Femur (tissue), 1 donor: ENCODE data around the gene SDF2L1.
"Not testable (repeated sequence)": the region's sequence is repeated elsewhere in the genome, so short reads cannot be mapped to it uniquely, and the experiment has no call there.

Experiments
- DNase-seq: peaks from one replicate; pipeline ENCODE4 v3.0.0-alpha.2; 2017

The SDF2L1 gene, protein sequence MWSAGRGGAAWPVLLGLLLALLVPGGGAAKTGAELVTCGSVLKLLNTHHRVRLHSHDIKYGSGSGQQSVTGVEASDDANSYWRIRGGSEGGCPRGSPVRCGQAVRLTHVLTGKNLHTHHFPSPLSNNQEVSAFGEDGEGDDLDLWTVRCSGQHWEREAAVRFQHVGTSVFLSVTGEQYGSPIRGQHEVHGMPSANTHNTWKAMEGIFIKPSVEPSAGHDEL

DNA sequence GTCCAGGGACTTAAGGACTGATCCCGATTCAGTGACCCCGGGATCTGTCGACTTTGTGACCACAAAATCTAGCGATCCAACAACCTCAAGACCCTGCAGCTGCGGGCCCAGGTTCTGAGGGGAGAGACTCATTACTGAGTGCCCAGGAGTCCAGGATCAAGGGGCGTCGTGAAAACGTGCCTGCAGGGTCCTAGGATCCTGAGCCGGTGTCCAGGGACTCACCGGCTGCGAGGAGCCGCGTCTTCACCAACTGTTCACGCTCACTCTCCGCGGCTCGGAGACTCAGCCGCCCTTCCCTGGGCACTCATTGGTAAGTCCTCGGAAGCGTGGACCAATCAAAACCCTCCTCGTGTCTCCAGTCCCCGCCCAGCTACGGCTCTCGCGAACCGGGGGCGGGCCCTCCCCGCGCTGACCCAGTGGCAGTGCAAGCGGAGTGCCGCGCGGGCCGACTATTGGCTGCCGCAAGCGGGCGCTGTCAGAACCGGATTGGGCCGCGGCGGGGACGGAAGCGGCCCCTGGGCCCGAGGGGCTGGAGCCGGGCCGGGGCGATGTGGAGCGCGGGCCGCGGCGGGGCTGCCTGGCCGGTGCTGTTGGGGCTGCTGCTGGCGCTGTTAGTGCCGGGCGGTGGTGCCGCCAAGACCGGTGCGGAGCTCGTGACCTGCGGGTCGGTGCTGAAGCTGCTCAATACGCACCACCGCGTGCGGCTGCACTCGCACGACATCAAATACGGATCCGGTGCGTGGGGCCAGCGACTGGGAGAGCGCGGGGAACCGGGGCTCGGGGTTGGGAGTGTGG, at the start of gene SDF2L1:
TSS of gene SDF2L1 (plus strand) at position 514 of the 795 bp plus-strand sequence. CDS start at position 549, 35 bp downstream.
- DNase-seq, result peak; percentile 99

DNA sequence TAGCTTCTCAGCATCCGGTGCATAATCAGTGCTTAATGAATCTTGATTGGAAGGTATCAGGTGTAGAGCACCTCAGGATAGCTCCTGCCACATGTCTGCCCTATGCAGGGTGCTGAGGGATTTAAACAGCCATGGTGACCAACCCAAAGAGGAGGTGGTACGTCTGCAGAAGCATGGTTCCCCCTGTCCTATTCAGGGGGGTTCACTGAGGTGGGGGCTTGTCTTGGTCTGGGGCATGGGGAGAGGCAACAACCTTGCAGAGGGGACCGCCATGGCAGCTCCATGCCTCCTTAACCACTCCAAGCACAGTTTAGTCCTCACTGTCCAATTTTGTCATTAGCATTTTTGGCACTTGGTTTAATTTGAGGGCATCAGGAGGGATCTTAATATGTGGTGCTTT, 49.7 kb upstream of the SDF2L1 start:
- no peak for DNase-seq

DNA sequence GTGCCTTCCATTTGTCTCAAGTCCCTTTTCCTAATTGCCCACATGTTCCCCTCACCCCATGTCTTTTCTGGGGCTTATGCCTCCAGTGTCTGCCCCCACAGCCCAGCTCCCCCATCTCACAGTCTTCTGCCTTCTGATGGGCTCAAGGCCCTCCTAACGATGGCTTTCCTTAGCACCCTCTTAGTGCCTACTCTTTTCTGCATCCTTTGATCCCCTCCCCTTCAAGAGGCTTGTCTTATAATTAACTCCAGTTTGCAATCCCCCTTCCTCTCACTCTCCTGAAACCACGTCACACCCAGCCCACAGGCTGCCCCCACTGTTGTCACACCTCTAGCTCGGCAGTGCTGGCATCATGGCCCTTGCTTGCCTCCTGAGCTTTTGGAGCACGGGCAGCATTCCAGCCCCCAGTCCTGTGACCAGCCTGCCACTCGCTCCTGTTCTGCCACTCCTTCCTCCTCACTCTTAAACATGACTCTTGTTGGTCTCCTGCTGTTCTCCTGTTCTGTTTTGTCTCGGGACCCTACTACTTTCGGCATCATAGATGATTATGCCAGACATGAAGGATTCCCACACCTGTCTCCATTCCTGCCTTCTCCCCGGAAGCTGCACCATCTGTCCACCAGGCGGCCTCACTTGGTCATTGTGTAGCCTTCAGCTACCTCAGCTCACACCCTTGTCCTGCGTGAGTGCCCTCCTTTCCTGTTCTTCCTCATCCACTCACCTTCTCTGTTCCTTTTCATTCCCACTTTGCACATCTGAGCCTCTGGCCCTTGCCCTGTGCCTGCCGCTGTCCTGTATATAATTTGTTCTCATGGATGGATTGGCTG, 48.5 kb upstream of the SDF2L1 start:
- DNase-seq, result no peak

DNA sequence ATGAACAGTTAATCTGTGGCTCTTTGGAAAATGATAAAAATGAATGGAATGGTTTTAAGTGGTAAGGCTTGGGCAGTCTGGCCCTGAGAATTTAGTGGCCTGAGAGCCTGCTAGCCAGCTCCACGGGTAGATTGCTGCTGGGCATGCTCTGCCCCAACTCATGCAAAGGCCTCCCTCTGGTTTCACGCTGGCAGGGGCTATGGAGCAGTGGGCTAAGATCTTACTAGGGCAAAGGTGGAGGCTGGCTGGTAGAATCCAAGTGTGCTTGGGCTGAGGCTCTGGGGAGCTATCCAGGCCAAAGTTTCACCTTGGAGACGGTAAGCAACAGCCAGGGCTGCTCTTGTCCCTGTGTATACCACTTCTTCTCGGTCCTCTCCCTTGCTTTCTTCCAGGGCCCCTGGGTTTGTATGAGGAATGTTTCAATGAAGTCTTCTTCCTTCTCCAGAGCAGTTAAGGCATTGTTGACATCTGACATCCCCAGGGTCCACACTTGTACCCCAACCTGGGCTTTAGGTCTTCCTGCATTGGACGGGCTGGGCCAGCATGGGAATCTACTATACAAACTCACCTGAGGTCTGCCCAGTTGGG, 47.1 kb upstream of the SDF2L1 start:
- no peak for DNase-seq

DNA sequence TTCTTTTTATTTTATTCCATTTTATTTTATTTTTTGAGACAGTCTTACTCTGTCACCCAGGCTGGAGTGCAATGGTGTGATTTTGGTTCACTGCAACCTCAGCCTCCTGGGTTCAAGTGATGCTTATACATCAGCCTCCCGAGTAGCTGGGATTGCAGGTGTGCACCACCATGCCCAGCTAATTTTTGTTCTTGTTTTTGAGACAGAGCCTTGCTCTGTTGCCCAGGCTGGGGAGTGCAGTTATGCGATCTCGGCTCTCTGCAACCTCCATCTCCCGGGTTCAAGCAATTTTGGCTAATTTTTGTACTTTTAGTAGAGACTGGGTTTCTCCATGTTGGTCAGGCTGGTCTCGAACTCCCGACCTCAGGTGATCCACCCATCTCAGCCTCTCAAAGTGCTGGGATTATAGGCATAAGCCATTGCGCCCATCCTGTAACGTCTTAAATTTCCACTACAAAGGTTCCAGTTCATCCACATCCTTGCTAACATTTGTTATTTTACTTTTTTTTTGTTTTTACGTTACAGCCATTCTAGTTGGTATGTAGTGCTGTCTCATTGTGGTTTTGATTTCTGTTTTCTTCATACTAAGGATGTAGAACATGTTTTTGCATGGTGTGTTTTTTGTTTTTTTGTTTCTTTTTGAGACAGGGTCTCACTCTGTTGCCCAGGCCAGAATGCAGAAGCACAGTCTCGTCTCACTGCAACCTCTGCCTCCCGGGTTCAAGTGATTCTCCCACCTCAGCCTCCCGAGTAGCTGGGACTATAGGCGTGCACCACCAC, 45.6 kb upstream of the SDF2L1 start:
- not testable (repeated sequence) for DNase-seq

DNA sequence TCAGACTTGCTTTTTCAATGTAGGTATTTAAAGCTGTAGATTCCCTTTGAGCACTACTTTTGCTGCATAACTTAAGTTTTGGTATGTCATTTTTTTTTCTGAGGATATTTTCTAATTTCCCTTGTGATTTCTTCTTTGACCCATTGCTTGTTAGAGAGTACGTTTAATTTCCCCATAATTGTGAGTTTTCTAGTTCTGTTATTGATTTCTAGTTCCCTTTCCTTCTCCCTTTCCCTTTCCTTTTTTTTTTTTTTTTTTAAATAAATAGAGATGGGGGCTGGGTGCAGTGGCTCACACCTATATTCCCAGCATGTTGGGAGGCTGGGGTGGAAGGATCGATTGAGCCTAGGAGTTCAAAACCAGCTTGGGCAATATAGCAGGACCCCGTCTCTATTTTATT, 43.8 kb upstream of the SDF2L1 start:
- DNase-seq, result no peak

DNA sequence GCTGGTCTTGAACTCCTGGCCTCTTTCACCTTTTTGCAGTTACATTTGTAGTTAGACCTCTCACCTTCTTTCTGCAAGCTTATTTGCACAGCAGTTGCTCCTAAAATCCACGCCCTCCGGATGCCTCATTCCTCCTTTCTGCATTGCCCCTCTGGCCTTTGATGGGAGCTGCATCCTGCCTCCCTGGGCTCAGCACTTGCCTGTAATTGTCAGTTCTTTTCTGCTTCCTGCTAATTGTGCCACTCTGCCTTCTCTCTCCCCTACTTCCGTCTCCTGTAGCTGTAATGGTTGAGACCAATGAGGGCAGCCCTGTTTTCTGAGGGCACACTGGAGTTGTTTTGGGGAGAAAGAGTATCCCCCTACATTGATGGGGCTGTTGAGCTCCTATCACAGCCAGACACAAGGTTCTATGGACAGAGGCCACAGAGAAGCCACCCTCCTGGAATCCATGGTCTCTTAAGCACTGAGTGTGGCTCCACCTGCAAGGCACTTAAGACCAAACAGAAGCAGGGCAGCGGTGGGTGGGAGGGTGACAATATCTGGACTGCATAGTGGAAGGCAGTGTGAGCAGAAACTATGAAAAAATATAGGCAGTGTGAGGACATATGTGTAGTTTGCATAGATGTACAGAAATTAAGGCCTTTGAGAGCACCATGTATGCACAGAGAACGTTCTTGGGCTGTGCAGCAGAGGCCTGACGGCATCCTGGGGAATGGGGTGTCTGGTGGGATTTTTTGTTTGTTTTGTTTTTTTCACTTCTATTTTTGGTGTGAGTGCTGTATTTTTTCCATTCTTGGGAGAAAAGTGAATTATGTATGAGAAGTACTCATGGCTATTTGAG, 42.8 kb upstream of the SDF2L1 start:
- DNase-seq, result no peak

DNA sequence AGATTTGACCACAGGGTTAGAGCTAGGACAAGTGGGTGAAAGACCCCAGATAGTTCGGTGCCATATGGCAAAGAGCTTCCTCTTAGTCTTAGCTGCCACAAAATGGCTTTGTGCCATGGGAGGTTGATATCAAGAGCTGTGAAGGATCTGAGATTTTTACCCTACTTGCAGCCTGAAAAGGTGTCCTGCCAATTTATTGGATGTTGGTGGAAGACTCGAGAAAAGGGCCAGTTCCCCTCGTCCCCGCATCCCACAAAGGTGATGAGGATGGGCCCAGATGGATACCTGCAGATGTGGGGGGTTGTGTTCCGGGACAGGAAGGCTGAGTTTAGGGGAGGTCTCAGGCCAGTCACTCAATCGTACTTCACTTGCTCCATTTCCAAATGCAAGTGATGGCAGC, 39.5 kb upstream of the SDF2L1 start:
- DNase-seq, result no peak

DNA sequence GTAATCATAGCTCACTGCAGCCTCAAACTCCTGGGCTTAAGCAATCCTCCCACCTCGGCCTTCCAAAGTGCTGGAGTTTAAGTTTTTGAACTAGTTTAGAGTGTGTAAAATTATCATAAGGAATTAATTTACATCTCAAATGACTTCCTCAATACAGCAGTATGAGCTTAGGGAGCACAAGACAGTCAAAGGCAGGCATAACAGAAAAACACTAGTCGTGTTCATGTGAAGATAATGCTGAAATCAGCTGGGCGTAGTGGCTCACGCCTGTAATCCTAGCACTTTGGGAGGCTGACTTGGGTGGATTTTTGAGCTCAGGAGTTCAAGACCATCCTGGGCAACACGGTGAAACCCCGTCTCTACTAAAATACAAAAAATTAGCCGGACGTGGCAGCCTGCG, 38.1 kb upstream of the SDF2L1 start:
- DNase-seq, result no peak

DNA sequence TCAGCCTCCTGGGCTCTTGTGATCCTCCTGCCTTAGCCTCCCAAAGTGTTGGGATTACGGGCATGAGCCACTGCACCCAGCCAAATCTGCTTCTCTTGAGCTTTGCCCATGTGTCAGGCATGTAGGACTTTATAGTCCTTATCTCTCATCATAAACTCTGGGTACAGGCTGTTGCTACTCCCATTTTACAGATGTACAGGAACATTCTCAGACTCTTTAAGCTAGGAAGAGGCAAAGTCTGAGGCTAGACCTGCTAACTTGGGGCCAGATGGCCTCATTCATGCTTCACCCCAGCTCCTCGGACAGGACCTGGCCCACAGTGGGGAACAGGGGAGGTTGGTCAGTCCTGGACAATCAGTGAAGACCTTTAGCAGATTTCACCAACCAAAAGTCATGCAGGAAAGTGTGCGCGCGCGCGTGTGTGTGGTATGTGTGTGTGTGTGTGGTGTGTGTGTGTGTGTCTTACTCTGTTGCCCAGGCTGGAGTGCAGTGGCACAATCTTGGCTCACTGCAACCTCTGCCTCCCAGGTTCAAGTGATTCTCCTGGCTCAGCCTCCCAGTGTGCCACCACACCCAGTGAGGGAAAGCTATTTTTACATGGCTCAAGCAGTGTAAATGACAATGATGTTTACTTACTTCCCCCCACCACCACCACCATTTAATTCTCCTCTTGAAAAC, 36.1 kb upstream of the SDF2L1 start:
- no peak for DNase-seq

DNA sequence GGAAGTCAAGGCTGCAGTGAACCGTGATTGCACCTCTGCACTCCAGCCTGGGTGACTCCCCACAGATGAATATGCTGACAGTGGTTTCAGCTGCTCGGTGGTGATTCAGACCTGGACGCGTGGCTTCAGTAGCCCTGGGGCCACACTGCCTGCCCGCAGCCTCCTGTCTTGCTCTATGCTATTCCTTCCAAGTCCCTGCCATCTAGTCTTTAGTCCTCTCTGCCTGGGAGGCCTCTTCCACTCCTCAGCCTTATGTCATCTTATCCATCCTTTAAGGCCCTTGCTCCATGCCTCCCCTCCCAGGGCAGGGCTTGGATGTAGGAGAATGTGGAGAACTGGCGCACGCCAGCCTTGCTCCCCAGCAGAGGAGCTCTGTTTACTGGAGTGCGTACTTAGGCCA, 35.3 kb upstream of the SDF2L1 start:
- DNase-seq, result no peak

DNA sequence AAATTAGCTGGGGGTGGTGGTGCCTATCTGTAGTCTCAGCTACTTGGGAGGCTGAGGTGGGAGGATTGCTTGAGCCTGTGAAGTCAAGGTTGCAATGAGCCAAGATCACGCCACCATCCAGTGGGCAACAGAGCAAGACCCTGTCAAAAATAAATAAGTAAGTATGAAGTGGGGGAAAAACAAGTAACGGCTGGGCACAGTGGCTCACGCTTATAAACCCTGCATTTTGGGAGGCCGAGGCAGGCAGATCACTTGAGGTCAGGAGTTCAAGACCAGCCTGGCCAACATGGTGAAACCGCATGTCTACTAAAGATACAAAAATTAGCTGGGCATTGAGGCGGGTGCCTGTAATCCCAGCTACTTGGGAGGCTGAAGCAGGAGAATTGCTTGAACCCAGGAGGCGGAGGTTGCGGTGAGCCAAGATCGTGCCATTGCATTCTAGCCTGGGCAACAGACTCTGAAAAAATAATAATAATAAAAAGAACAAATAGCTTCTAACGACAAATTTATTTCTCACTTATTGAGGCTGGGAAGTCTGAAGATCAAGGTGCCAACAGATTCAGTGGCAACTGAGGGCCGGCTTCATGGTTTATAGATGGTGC, 32.4 kb upstream of the SDF2L1 start:
- DNase-seq, result not testable (repeated sequence)

DNA sequence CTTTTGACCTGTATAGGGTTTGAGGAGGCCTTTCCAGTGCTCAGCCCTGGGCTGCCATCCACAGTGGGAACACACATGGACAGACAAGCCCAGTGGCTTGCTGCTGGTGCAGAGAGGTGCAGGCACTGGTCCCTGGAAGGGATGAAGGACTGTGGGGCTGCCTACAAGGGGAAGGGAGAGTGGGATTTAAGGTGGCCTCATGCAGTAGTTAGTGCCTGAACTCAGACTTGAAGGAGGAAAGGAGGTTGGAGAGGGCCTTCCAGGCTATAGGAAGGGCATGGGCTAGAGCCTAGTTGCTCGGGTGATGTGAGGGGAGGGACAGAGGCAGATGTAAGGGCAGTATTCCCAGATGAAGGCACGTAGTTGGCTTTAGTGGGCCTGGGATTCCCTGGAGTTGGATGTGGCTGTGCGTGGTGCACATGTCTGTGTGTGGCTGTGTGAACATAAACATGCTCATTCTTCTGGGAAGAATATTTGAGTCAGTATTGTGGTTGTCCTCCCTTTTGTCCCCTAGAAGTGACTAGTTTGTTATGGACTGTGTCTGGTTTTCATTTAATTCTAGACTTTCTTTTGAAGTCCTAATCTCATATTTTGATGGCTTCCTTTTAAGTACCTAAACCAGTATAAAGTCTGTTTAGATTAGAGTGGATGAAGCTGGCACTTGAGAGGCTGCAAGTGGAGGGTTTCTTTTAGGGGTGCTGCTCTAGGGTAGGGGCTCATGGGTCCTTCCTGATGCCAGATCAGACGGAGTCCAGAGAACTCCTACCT, 30.7 kb upstream of the SDF2L1 start:
- no peak for DNase-seq

DNA sequence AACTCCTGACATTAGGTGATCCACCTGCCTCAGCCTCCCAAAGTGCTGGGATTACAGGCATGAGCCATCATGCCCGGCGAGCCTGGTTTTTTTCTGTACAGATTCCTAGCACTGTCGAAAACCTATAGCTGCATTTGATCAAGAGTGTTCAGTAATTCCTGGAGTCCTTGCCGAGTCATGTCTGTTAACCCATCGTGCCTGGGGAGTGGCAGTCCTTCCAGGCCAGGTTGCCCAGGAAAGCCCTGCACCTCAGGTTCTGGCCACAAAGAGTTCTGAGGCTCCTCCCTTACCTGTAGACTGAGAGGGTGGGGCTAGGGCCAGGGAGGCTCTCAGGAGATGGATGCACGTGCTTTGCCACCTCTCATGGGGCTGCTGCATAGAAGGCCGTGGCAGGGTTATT, 29.2 kb upstream of the SDF2L1 start:
- DNase-seq, result no peak

DNA sequence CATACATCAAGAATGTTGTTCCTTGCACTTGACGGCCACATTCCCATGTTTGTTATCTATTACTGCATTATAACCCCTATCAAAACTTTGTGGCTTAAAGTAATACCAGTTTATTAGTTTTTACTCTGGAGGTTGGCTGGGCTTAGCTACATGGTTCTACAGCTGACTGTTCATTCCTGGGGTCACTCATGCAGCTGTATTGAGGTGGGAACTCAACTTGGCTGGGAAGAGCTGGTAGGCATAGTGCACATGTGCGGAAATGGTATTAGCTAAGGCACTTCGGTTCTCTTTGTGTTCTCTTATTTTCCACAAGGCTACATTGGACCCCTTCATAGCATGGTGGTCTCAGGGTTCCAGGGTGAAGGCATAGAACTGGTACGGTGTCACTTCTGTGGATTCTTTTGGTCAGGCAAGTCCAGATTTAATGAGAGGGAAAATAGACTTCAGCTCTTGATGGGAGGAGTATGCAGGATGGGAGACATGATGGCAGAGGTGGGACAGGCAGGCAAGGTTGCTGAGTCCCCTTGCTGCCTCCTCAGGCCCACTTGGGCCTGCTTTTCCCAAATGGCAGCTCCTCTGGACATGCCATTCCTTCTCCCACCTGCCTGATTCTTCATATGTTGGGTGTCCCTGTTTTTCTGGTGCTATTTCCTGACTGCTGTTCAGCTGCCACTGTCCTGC, 28.4 kb upstream of the SDF2L1 start:
- DNase-seq, result no peak

DNA sequence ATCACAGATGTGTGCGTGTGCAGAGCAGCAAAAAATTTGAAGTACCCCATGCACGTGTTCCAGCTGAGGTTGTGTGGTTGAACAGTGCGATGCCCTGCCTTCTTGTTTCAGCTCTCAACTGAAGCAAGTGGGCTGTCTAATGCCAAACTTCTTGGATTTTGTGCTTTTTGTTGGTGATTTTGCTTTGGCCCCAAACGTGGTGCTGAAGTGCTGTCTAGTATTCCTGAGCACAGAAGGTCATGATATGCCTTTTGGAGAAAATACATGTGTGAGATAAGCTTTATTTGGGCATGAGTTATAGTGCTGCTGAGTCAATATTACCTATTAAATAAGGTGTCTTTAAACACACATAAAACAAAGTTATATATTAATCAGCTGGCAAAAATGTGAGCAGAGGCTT, 26.4 kb upstream of the SDF2L1 start:
- DNase-seq, result no peak

DNA sequence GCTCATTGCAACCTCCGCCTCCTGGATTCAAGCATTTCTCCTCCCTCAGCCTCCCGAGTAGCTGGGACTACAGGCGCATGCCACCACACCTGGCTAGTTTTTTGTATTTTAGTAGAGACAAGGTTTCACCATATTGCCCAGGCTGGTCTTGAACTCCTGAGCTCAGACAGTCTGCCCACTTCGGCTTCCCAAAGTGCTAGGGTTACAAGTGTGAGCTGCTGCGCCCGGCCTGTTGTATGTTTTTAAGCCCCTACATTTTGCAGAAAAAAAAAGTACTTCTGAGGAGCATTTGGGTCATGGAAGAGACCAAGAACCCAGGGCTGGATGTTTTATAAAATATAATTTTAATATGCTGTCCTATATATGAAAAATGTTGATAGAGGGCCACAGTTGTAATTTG, 24.8 kb upstream of the SDF2L1 start:
- not testable (repeated sequence) for DNase-seq

DNA sequence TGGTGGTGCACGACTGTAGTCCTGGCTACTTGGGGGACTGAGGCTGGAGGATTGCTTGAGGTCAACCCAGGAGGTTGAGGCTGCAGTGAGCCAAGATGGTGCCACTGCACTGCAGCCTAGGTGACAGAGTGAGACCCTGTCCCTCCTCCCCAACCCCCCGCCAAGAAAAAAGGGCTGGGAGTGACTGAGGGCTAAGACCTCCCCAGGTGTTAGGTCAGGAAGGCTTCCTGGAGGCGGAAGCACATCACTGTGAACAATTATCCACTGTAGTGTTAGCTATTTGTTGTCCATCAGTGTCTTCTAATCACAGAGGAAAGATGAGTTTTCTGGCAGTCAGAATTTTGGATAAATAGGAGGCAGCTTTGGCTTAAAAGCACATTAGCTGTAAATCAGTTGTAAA, 21.1 kb upstream of the SDF2L1 start:
- no peak for DNase-seq
